Mucosa of stomach (tissue), 1 donor: ENCODE data around the gene PTRH2.

Experiments
- H3K27me3 ChIP-seq: one replicate; pipeline ENCODE4 v1.7.0; 2013; ENCODE audit warnings: mild to moderate bottlenecking, low read length; ENCODE audit not compliant: control insufficient read depth, insufficient read depth
- H3K36me3 ChIP-seq: one replicate; pipeline ENCODE4 v1.7.0; 2013; ENCODE audit warnings: low read length; ENCODE audit not compliant: control insufficient read depth, insufficient read depth
- H3K4me1 ChIP-seq: one replicate; pipeline ENCODE4 v1.7.0; 2013; ENCODE audit warnings: mild to moderate bottlenecking, low read length; ENCODE audit not compliant: control insufficient read depth, insufficient read depth
- H3K4me3 ChIP-seq: one replicate; pipeline ENCODE4 v1.7.0; 2013; ENCODE audit warnings: low read length
- H3K9ac ChIP-seq: one replicate; pipeline ENCODE4 v1.7.0; 2013; ENCODE audit warnings: mild to moderate bottlenecking, low read length, moderate library complexity
- H3K9me3 ChIP-seq: one replicate; pipeline ENCODE4 v1.7.0; 2013; ENCODE audit warnings: mild to moderate bottlenecking, low read length, moderate library complexity; ENCODE audit not compliant: control insufficient read depth
- donor health status: Pancreatic carcinoma.

Gene PTRH2

DNA sequence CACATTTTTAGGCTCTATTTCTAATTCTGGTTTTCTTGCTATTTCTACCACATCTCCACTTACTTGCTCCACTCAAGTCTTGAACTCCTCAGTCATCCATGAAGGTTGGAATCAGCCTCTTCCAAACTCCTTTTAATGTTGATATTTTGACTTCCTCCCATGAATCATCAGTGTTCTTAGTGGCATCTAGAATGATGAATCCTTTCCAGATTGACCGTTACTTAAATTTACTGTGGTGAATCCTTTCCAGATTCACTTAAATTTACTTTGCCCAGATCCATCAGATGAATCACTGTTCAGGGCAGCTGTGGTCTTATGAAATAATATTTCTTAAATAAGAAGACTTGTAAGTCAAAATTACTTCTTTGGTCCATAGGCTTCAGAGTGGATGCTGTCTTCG lies 55.1 kb downstream of the PTRH2 start:
- H3K36me3 ChIP-seq: peaks cover 17% of the 10 kb centered on the region
- H3K4me1 ChIP-seq: no peaks in the 10 kb centered on the region
- H3K27me3 ChIP-seq: no peaks in the 10 kb centered on the region
- no peaks in the 10 kb centered on the region for H3K9me3 ChIP-seq
- no peak overlapping the region for H3K9ac ChIP-seq
- H3K4me3 ChIP-seq: no peak overlapping the region

DNA sequence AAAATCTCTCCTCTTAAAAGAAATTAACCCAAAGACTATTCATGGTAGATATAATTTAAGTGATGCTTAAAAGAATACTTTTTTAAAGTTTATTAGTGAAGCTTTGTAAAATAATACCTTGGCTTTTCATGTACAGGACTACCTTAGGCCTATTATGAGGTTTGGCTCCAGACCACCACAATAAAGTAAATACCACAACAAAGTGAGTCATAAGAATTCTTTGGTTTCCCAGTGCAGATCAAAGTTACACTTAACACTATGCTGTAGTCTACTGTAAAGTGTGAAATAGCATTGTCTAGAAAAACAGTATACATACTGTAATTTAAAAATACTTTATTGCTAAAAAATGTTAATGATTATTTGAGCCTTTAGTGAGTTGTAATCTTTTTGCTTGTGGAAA lies 55.9 kb downstream of the PTRH2 start:
- no peaks in the 10 kb centered on the region for H3K27me3 ChIP-seq
- H3K4me3 ChIP-seq: no peak overlapping the region
- no peak overlapping the region for H3K9ac ChIP-seq
- H3K4me1 ChIP-seq: no peaks in the 10 kb centered on the region
- no peaks in the 10 kb centered on the region for H3K9me3 ChIP-seq
- peaks cover 17% of the 10 kb centered on the region for H3K36me3 ChIP-seq

DNA sequence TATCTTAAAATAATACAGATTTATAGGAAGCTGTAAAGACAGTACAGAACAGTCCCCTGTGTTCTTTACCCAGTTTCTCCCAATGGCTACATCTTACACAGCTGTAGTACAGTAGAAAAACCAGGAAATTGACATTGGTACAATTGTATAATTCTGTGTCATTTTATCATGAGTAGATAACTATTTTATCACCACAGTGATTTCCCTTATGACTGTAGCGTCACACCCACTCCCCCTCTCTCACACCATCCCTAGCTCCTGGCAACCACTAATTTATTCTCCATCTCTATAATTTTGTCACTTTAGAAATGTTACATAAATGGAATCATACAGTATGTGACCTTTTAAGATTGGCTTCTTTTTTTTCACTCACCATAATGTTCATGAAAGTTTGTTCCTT lies 56.6 kb downstream of the PTRH2 start:
- peaks cover 17% of the 10 kb centered on the region for H3K36me3 ChIP-seq
- no peaks in the 10 kb centered on the region for H3K4me1 ChIP-seq
- no peak overlapping the region for H3K9ac ChIP-seq
- no peaks in the 10 kb centered on the region for H3K9me3 ChIP-seq
- no peaks in the 10 kb centered on the region for H3K27me3 ChIP-seq
- H3K4me3 ChIP-seq: no peak overlapping the region

DNA sequence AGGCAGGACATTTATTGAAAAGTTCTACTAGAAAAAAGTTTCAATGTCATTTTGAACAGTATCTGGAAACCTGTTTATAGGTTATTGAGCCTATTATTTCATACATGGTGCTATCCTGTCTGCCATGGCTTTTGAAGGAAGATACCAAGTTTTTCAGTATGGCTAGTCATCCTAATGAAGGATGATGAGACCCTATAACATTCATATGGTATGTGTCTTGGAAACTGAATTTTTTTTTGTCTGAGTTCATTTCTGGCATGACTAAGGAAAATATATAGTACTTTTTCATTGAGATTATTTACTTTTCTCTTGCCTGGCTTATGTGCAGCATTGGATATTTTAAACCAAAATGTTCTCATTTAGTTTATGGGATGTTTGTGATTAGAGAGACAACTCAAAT lies 57.3 kb downstream of the PTRH2 start:
- H3K4me1 ChIP-seq: no peaks in the 10 kb centered on the region
- peaks cover 12% of the 10 kb centered on the region for H3K36me3 ChIP-seq
- H3K27me3 ChIP-seq: no peaks in the 10 kb centered on the region
- no peak overlapping the region for H3K9ac ChIP-seq
- no peak overlapping the region for H3K4me3 ChIP-seq
- no peaks in the 10 kb centered on the region for H3K9me3 ChIP-seq
